Endometrial microvascular endothelial cells (primary cell): ENCODE results near the gene GALNT9. TPM values are rescaled to one million over a fixed set of nuclear protein-coding genes. Genes with fewer than 3 reads are reported as not detected.
"Not testable (repeated sequence)": the region's sequence is repeated elsewhere in the genome, so short reads cannot be mapped to it uniquely, and the experiment has no call there.

ENCODE experiments used
- in situ Hi-C: cut with HindIII; loops from 2 replicates; pipeline ENCODE4 v1.10.0; 2017; ENCODE audit warnings: low sequenced_read_pairs, low pct_unique_long_range_greater_than_20kb; ENCODE audit errors: inconsistent ontology term
- total RNA-seq: library from RNA; depleted of rRNA; stranded (reverse); fragments of >200 nt; gene quantifications from one replicate; pipeline ENCODE4 v1.2.3, GENCODE V29; 2015; ENCODE audit errors: inconsistent ontology term

The GALNT9 gene
- total RNA-seq, 1 donor from 2014 or later: not detected

DNA sequence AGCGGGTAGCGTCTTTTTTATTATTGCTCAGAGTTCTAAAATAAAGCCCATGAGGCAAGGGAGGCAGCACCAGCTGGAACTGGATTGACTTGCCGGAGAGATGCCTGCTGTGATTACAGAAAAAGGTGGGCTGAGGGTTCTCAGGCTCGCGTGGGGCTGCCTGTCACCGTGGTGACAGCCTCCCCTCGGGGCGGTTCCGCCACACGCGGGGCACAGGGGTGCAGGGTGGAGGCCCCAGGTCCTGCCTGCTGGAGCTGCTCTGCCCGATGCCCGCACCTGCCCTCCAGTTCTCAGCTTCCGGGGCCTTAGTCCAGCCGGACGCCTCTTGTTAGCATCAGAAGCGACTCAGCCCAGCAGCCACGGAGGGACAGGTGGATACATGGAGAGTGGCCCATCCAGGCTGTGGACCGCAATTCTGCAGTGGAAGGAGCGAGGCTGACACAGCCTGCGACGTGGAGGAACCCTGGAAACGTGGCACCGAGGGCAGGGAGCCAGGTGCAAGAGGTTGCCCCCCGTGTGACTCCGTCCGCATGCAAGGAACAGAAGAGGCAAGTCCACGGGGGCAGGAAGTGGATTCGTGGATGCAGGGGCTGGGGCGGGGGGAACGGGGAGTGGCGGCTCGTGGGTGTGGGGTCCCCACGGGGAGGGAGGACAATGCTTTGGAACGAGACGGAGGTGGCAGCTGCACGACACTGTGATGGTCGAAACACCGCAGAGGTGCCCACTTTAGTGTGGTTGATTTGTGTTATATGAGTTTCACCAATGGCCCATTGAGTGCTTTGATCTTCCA, 79.5 kb downstream of the GALNT9 start:
- in situ Hi-C loops: no loop called here

GRCh38 chr12:132248453-132249167, 80.8 kb downstream of the GALNT9 start:
- in situ Hi-C loops: no loop called here

- in situ Hi-C loops: no loop called here
These were observed 81.5 kb downstream of the GALNT9 start for GRCh38 chr12:132247718-132248452.

DNA sequence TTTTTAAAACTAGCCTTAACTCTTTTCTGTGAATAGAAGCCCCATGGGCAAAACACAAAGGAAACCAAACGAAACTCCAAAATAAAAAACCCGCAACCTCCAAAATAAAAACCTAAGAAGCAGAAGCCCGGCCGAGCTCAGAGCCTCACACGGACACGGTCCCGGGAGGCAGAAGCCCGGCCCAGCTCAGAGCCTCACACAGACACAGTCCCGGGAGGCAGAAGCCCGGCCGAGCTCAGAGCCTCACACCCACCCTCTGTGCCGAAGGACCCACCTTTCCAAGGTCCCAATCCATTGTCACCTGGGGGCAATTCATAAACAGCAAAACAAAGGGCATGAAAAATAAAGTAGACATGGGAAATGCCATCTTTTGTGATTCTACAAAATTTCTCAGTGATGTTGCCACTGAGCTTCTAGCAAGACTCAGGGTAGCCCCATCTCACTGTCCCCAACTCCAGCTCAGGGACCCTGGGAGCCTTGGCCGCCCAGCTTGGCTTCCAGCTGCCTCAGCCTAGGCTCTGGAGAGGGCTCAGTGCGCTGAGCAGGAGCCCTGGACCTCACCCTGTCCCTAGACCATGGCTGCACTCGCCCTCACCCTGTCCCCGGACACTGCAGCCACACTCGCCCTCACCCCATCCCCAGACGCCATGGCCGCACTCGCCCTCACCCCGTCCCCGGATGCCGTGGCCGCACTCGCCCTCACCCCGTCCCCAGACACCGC, 82.2 kb downstream of the GALNT9 start:
- in situ Hi-C loops: no loop called here

DNA sequence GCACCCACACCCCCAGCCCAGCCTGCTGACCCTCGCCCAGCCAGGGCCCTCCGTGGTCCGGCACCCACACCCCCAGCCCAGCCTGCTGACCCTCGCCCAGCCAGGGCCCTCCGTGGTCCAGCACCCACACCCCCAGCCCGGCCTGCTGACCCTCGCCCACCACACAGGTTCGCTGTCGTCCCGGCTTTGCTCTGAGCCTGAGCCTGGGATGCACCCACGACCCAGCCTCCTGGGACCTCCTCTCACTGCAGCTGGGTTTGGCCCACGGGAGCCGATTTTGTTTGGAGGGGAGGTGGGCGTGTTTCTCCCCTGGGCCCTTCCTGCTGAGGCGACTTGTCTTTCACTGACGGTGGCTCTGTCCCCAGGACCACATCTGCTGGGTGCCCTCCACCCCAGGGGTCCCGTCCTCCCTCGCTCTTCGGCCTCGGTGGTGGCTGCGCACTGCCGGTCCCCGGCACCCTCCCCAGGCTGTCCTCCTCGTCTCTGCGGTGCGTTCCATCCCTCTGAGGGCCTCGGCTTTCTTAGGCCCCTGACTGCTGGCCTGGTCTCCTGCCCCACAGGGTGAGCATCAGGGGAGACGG, 83.8 kb downstream of the GALNT9 start:
- in situ Hi-C loops: no loop called here

GRCh38 chr12:132244724-132245295, 84.6 kb downstream of the GALNT9 start:
- in situ Hi-C loops: no loop called here

GRCh38 chr12:132243596-132244310, 85.6 kb downstream of the GALNT9 start:
- in situ Hi-C loops: no loop called here

DNA sequence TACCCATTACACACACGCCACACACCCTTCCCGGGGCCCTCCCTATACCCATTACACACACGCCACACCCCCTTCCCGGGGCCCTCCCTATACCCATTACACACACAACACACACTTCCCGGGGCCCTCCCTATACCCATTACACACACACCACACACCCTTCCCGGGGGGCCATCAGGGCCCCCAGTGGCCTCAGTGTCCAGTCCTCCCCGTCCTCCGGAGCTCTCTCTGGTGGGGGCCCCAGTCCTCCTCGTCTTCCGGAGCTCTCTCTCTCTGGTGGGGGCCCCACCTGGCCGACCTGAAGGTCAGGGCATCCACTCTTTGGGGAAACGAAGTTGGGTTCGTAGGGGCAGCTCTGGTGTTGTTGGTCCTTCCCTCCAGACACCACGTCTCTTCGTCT, 86.2 kb downstream of the GALNT9 start:
- in situ Hi-C loops: not testable (repeated sequence)

DNA sequence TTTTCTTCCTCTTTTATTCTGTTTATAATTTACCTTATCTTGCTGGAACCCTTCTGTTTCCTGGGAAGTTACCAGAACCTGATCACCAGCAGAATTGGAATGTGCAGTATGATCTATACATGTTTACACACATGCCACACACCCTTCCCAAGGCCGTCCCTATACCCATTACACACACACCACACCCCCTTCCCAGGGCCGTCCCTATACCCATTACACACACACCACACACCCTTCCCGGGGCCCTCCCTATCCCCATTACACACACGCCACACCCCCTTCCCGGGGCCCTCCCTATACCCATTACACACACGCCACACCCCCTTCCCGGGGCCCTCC, 88.8 kb downstream of the GALNT9 start:
- in situ Hi-C loops: not testable (repeated sequence)

- in situ Hi-C loops: no loop called here
These were observed 89.4 kb downstream of the GALNT9 start for GRCh38 chr12:132239796-132240668.

GRCh38 chr12:132239392-132239791, 90.0 kb downstream of the GALNT9 start:
- in situ Hi-C loops: no loop called here

DNA sequence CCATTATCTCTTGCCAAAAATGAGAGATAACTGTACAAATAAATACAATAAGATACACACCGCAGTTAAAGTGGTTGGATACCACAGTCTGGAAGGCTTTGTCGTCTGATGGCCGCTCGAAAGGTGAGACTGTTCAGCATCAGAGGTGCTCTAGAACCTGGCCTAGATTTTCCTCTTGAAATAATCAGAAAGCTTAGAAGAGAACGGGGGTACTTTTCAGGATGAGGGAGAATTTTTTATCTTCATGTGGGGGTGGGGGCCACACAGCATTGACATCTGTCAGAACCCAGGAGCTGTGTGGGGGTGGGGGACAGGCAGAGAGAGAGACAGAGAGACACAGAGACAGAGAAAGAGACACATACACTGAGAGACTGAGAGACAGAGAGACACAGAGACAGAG, 90.5 kb downstream of the GALNT9 start:
- in situ Hi-C loops: no loop called here

GRCh38 chr12:132238488-132238854, 90.9 kb downstream of the GALNT9 start:
- in situ Hi-C loops: no loop called here

DNA sequence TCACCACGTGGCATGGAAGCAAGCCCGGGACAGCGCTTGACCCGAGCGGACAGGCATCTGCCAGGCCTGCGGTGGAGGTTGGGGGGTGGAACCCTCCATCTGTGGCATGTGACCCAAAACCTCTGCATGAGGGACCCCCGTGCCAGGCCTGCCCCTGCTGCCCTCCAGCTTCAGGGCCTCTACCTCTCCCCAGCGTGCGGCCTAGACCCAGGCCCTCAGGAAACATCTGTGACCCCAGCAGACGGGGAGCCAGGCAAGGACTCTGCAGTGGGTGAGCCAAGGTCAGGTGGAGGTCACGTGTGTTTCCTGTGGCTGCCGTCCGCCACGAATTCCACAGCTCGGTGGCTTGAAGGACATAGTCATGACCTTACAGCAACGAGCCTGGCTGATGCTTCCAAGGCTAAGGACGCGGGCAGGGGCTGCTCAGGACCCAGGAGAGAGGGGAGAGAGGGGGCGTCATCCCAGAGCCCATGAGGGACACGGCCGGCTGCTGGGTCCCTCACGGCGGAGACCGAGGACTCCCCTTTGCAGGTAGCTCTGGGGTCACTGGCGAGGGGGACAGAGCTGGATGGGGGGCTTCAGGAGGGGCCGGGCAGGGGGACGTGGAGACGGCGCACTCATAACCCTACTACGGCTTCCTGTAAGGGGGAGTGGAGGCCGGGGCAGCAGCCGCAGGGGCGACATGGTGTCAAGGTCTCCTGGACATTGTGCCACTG, 91.5 kb downstream of the GALNT9 start:
- in situ Hi-C loops: no loop called here

DNA sequence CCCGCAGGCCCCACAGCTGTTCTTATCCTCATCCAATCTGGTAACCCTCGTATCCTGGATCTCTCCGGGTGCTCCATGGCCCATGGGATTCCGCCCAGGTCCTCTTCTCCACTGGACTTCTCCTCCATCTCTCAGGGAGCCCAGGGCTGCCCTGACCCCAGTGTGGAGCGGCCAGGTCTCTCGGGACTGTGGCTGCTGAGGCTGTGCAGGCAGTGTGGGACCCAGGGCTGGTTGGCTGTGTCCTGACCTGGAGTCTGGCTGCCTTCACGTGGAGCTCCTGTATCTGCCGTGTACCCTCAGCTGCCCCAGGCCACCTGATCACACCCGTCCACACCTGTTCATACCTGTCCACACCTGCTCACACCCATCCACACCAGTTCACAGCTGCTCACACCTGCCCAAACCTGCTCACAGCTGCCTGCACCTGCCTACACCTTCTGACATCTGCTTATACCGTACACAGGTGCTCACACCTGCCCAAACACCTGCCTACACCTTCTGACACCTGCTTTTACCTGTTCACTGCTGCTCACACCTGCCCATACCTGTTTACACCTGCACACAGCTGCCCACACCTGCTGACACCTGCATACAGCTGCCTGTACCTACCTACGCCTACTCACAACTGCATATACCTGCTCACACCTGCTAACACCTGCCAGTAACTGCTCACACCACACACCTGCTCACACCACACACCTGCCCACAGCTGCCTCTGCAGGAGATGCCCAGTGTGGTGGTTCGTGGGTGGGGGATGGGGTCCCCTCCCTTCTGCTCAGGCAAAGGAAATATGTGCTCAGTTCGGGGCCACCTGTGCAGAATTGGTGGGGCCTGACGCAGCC, 92.2 kb downstream of the GALNT9 start:
- in situ Hi-C loops: no loop called here
